ENCODE measurements around the gene AIDA.
"Not testable (repeated sequence)": the region's sequence is repeated elsewhere in the genome, so short reads cannot be mapped to it uniquely, and the experiment has no call there.

Gene AIDA

GRCh38 chr1:222750651-222751050 is 38.4 kb upstream of the AIDA start:
- Histone ChIP-seq H3K9me3 (ENCODE audit: low read length) (no peaks in the 10 kb centered on the region), H3K36me3 (ENCODE audit: insufficient read depth, low read length) (no peaks in the 10 kb centered on the region), H3K4me3 (ENCODE audit: low read depth, low read length, poor library complexity, severe bottlenecking) (no peak overlapping the region), H3K9me2 (ENCODE audit: low read depth, low read length) (no peaks in the 10 kb centered on the region), H3K4me2 (ENCODE audit: low read length) (no peak overlapping the region), H3F3A (ENCODE audit: insufficient read depth, low read length) (no peaks in the 10 kb centered on the region), H4K20me1 (ENCODE audit: insufficient read depth, low read length) (no peaks in the 10 kb centered on the region), H3K4me1 (ENCODE audit: insufficient read depth, low read length, severe bottlenecking) (no peaks in the 10 kb centered on the region), H2AFZ (ENCODE audit: low read length) (no peak overlapping the region), H3K27me3 (ENCODE audit: insufficient read depth, low read length) (no peaks in the 10 kb centered on the region), H3K27ac (ENCODE audit: low read depth, low read length, poor library complexity, severe bottlenecking) (no peak overlapping the region), H3K9ac (ENCODE audit: low read length) (no peak overlapping the region), H3K79me2 (ENCODE audit: insufficient read depth, low read length) (no peaks in the 10 kb centered on the region)
- TF ChIP-seq, protein P1, sequence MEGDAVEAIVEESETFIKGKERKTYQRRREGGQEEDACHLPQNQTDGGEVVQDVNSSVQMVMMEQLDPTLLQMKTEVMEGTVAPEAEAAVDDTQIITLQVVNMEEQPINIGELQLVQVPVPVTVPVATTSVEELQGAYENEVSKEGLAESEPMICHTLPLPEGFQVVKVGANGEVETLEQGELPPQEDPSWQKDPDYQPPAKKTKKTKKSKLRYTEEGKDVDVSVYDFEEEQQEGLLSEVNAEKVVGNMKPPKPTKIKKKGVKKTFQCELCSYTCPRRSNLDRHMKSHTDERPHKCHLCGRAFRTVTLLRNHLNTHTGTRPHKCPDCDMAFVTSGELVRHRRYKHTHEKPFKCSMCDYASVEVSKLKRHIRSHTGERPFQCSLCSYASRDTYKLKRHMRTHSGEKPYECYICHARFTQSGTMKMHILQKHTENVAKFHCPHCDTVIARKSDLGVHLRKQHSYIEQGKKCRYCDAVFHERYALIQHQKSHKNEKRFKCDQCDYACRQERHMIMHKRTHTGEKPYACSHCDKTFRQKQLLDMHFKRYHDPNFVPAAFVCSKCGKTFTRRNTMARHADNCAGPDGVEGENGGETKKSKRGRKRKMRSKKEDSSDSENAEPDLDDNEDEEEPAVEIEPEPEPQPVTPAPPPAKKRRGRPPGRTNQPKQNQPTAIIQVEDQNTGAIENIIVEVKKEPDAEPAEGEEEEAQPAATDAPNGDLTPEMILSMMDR (IDR thresholded peaks at IDR 0.05; ENCODE audit: low read length) = no peak

- Histone ChIP-seq H3K27ac (ENCODE audit: low read depth, low read length, poor library complexity, severe bottlenecking) (no peak overlapping the region), H3K79me2 (ENCODE audit: insufficient read depth, low read length) (no peaks in the 10 kb centered on the region), H2AFZ (ENCODE audit: low read length) (no peak overlapping the region), H3K9me2 (ENCODE audit: low read depth, low read length) (no peaks in the 10 kb centered on the region), H3K27me3 (ENCODE audit: insufficient read depth, low read length) (no peaks in the 10 kb centered on the region), H3F3A (ENCODE audit: insufficient read depth, low read length) (no peaks in the 10 kb centered on the region), H3K4me3 (ENCODE audit: low read depth, low read length, poor library complexity, severe bottlenecking) (no peak overlapping the region), H3K9ac (ENCODE audit: low read length) (no peak overlapping the region), H3K36me3 (ENCODE audit: insufficient read depth, low read length) (no peaks in the 10 kb centered on the region), H3K9me3 (ENCODE audit: low read length) (no peaks in the 10 kb centered on the region), H3K4me2 (ENCODE audit: low read length) (no peak overlapping the region), H3K4me1 (ENCODE audit: insufficient read depth, low read length, severe bottlenecking) (no peaks in the 10 kb centered on the region), H4K20me1 (ENCODE audit: insufficient read depth, low read length) (no peaks in the 10 kb centered on the region)
- TF ChIP-seq, protein P1 (IDR thresholded peaks at IDR 0.05; ENCODE audit: low read length) = no peak
- no peak for TF ChIP-seq EZH2 (IDR thresholded peaks at IDR 0.05; ENCODE audit: borderline replicate concordance, low read length)
Observed at GRCh38 chr1:222749927-222750326, 37.6 kb upstream of the AIDA start.

DNA sequence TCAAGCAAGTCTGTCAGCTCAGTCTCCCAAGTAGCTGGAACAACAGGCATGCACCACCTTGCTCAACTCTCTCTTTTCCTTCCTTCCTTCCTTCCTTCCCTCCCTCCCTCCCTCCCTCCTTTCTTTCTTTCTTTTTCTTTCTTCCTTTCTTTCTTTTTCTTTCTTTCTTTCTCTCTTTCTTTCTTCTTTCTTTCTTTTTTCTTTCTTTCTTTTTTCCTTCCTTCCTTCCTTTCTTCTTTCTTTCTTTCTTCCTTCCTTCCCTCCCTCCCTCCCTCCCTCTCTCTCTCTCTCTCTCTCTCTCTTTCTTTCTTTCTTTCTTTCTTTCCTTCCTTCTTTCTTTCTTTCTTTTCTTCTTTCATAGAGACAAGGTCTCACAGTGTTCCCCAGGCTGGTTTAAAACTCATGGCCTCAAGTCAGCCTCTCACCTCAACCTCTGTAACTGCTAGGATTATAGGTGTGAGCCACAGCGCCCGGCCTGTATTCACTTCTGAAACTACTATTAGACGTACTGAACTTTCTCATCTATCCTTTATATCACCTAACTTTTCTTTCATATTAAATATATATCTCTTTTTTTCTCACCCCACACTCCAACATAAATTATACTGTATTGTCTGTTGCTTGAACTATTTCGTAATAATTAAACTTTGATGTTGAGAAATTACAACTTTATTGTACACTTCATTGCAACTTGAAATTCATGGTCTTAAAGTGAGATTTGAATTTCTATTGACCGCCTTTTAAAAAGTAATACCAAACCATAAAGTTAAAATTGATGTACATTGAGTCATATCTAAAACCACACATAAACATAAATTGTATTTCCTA is 29.6 kb upstream of the AIDA start:
- not testable (repeated sequence) for H3F3A ChIP-seq (ENCODE audit: insufficient read depth, low read length); H2AFZ ChIP-seq (ENCODE audit: low read length); H3K36me3 ChIP-seq (ENCODE audit: insufficient read depth, low read length); H3K27ac ChIP-seq (ENCODE audit: low read depth, low read length, poor library complexity, severe bottlenecking); H4K20me1 ChIP-seq (ENCODE audit: insufficient read depth, low read length); H3K9me2 ChIP-seq (ENCODE audit: low read depth, low read length); H3K27me3 ChIP-seq (ENCODE audit: insufficient read depth, low read length); H3K79me2 ChIP-seq (ENCODE audit: insufficient read depth, low read length); H3K9ac ChIP-seq (ENCODE audit: low read length); H3K4me2 ChIP-seq (ENCODE audit: low read length); H3K4me3 ChIP-seq (ENCODE audit: low read depth, low read length, poor library complexity, severe bottlenecking); H3K9me3 ChIP-seq (ENCODE audit: low read length)
- peaks cover 15% of the 10 kb centered on the region for H3K4me1 ChIP-seq (ENCODE audit: insufficient read depth, low read length, severe bottlenecking)

GRCh38 chr1:222739929-222740328 is 27.6 kb upstream of the AIDA start:
- Histone ChIP-seq H3K27me3 (ENCODE audit: insufficient read depth, low read length) (no peaks in the 10 kb centered on the region), H3K4me2 (ENCODE audit: low read length) (no peak overlapping the region), H3K9ac (ENCODE audit: low read length) (no peak overlapping the region)

More at GRCh38 chr1:222739929-222740328, 27.6 kb upstream of the AIDA start:
- no peaks in the 10 kb centered on the region for H3K9me2 ChIP-seq (ENCODE audit: low read depth, low read length)
- no peak overlapping the region for H2AFZ ChIP-seq (ENCODE audit: low read length)
- H3K27ac ChIP-seq (ENCODE audit: low read depth, low read length, poor library complexity, severe bottlenecking) = no peak overlapping the region
- H3K4me3 ChIP-seq (ENCODE audit: low read depth, low read length, poor library complexity, severe bottlenecking) = no peak overlapping the region
- peaks cover 15% of the 10 kb centered on the region for H3K4me1 ChIP-seq (ENCODE audit: insufficient read depth, low read length, severe bottlenecking)
- no peaks in the 10 kb centered on the region for H4K20me1 ChIP-seq (ENCODE audit: insufficient read depth, low read length)
- TF ChIP-seq, protein P1 (IDR thresholded peaks at IDR 0.05; ENCODE audit: low read length) = no peak
- TF ChIP-seq EZH2 (IDR thresholded peaks at IDR 0.05; ENCODE audit: borderline replicate concordance, low read length) = no peak
- no peaks in the 10 kb centered on the region for H3K79me2 ChIP-seq (ENCODE audit: insufficient read depth, low read length)
- no peaks in the 10 kb centered on the region; the same call in 1 of the 2 replicates for H3F3A ChIP-seq (ENCODE audit: insufficient read depth, low read length)
- peaks cover 7% of the 10 kb centered on the region for H3K36me3 ChIP-seq (ENCODE audit: insufficient read depth, low read length)
- H3K9me3 ChIP-seq (ENCODE audit: low read length) = no peaks in the 10 kb centered on the region

All from OCI-LY1 (cell line).